Choroid plexus epithelial cell (primary cell): ENCODE data around the gene VASH2.

ENCODE experiments used
- DNase-seq: peaks from one replicate; pipeline ENCODE4 v3.0.0-alpha.2; 2010; ENCODE audit warnings: low read depth
- H3K4me3 ChIP-seq: 2 replicates; pipeline ENCODE4 v1.5.1; 2011; ENCODE audit warnings: low read depth, mild to moderate bottlenecking, control low read depth, low read length, moderate library complexity
- TF ChIP-seq, protein P1 (sequence below): conservative IDR thresholded peaks from 2 replicates; pipeline ENCODE4 v1.5.1; 2011; ENCODE audit warnings: low read depth, mild to moderate bottlenecking, control low read depth, inconsistent platforms, low read length, moderate library complexity

Gene VASH2

DNA sequence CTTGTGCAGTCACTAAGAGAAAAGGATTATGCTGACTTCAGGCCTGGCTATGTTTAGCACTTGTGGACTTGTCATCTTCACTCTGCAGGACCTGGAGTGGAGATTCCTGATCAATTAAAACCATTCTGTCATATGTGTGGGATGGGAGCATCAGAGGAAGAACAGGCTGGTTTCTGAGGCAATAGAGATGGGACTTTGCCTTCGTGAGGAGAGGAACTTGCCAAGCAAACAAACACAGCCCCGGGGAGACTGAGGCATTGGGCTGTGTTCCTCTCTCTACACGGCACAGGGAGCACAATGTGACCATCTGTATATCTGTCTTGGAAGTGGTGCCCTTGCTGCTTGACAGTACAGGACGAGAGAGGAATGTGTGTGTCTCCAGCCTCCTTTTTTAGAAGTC lies 23.1 kb downstream of the VASH2 start:
- H3K4me3 ChIP-seq, result no peak overlapping the region
- TF ChIP-seq, protein P1, sequence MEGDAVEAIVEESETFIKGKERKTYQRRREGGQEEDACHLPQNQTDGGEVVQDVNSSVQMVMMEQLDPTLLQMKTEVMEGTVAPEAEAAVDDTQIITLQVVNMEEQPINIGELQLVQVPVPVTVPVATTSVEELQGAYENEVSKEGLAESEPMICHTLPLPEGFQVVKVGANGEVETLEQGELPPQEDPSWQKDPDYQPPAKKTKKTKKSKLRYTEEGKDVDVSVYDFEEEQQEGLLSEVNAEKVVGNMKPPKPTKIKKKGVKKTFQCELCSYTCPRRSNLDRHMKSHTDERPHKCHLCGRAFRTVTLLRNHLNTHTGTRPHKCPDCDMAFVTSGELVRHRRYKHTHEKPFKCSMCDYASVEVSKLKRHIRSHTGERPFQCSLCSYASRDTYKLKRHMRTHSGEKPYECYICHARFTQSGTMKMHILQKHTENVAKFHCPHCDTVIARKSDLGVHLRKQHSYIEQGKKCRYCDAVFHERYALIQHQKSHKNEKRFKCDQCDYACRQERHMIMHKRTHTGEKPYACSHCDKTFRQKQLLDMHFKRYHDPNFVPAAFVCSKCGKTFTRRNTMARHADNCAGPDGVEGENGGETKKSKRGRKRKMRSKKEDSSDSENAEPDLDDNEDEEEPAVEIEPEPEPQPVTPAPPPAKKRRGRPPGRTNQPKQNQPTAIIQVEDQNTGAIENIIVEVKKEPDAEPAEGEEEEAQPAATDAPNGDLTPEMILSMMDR, result no peak
- DNase-seq, result no peak

DNA sequence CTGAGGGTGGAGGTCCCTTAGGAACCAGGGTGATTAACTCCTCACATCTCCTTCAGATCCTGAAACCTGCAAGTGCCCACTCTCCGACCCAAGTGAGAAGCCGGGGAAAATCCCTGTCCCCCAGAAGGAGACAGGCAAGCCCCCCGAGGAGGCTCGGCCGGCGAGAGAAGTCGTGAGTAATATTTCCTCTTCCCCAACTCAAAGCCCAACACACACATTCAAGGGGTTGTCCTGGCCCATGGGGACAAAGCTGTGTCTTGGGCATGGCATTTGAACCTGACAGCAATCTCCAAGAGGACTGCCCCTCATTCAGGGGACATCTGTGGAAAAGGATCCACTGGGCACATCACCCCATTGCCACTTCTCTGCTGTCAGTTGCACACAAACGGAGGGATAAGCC lies 23.6 kb downstream of the VASH2 start:
- H3K4me3 ChIP-seq, result no peak overlapping the region
- TF ChIP-seq, protein P1, result no peak
- no peak for DNase-seq

DNA sequence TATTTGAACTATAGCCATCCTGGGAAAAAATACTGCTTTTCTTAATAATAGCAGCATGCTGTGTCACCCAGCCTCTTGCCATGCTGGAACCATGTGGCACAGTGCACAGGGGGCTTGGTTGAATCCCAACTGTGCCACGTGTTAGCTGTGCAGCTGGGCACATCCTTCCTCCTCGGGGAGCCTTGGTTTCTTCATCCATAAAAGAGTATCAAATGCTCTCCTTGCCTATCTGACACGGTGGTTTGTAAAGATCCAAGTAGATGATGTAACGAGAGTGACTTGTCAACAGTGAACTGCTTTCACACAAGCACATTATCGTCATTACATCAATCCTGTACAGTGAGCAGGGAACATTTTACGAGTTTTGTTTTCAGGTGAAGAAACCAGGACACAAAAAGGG lies 24.4 kb downstream of the VASH2 start:
- TF ChIP-seq, protein P1, result no peak
- DNase-seq, result no peak
- H3K4me3 ChIP-seq, result no peak overlapping the region

DNA sequence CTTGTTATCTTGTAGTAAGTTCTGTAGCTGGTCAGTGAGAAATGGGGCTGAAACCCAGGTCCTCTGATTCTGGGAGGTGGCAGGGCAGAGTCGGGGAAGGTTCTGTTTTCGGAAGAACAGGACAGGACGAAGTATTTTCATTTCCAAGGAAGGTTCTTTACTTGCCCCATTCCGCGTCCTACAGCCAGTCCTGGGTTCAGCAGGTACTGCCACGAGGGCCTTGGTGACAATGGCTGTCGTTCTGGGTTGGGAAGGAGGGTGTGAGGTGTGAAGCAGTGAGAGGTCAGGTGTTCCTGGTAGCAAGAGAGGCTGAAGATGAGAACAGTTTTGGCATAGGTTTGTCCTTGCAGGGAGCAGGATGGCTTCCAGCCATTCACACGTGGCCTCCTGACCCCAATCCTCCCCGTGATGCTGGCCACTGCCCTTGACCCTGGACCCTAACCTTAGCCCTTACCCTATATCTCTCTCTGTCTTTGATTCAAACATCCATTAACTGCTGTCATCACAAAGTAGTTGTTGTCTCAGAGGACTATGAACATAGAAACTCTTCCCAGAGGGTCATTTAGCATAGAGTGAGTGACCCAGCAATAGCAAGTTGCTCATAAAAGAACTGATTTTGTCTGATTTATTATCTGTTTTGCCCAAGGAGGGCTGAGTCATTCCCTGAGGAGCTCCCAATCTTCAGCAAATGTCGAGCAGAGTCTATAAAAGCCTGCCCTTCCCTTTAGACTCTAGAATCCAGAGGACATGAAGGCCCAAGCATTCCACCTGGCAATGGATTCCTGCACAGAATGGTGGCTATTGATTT lies 25.0 kb downstream of the VASH2 start:
- DNase-seq, result no peak
- no peak overlapping the region for H3K4me3 ChIP-seq

DNA sequence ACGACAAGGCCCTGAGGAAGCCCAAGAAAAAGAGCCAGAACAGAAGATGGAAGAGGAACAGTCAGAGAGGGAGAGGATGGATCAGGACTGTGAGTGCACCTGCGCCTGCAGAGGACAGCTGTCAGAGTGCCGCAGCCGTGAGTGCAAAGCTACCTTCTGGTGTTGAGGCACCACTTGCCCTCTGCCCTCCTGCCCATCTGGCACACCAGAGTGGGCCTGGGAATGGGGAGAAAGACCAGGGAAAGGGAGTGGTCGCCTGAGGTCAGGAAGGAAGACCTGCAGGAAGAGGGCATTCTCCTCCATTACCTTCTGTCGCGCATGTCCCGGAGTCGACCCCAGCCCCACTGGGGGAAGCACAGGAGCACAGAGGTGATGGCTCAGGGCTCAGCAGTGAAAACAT lies 26.2 kb downstream of the VASH2 start:
- TF ChIP-seq, protein P1, result no peak
- no peak overlapping the region for H3K4me3 ChIP-seq
- DNase-seq, result no peak

More for the DNA sequence above, 25.0 kb downstream of the VASH2 start:
- TF ChIP-seq, protein P1, result no peak

DNA sequence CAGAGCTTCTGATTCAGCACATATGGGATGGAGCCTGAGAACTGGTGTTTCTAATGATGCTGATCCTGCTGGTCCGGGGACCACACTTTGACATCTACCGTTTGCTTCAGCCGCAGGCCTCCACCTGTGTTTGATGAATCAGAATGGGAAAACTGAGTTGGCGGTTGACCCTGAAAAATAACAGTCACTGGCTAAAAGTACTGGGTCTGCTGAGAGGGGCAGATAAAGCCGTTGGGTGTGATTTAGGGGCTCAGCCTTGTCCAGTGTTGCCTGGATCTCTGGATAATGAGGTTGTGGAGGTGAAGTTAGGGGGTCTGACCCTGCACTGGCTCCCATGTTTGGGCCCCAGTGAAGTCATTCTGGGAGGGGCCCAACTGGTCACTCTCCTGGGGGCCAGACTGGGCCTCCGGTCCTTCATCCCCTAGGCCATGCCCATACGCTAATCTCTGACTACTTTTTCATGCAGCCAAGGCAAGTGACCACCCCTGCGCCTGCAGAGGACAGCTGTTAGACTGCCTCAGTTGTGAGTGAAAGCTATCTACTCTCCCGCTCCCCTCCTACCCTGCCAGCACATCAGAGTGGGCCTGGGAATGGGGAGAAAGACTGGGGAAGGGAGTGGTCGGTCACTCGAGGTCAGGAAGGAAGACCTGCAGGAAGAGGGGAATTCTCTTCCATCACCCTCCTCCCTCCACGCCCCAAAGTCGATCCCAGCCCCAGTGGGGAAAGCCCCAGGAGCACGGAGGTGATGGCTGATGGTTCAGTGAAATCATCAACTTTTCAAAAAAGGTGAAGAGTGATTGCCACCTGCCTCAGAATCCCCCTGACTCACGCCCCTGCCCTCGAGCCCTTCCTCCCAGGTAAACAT lies 27.7 kb downstream of the VASH2 start:
- no peak overlapping the region for H3K4me3 ChIP-seq
- no peak for DNase-seq
- TF ChIP-seq, protein P1, result no peak
